ENCODE data around the gene PAQR7.

PAQR7 gene

GRCh38 chr1:25815208-25816111 lies 60.0 kb downstream of the PAQR7 start:
- TF ChIP-seq USF1 (IDR thresholded peaks at IDR 0.05) = no peak
- TF ChIP-seq TEAD4 (IDR thresholded peaks at IDR 0.05) = no peak
- TF ChIP-seq EP300 (IDR thresholded peaks at IDR 0.05; ENCODE audit: borderline replicate concordance) = no peak
- TF ChIP-seq CEBPB (IDR thresholded peaks at IDR 0.05) = no peak
- no peak for TF ChIP-seq YY1 (IDR thresholded peaks at IDR 0.05; ENCODE audit: low read depth)
- no peak for TF ChIP-seq FOXM1 (IDR thresholded peaks at IDR 0.05; ENCODE audit: borderline replicate concordance, low read depth)
- no peak for TF ChIP-seq RAD21 (IDR thresholded peaks at IDR 0.05; ENCODE audit: low read depth)
- no peak for TF ChIP-seq REST (IDR thresholded peaks at IDR 0.05; ENCODE audit: low read depth)
- TF ChIP-seq EGR1 (IDR thresholded peaks at IDR 0.05) = no peak
- no peak for TF ChIP-seq TCF12 (IDR thresholded peaks at IDR 0.05; ENCODE audit: low read depth)
- no peak for TF ChIP-seq NFIC (IDR thresholded peaks at IDR 0.05)
- TF ChIP-seq CREB1 (IDR thresholded peaks at IDR 0.05; ENCODE audit: low read depth) = no peak
- TF ChIP-seq ZBTB7A (IDR thresholded peaks at IDR 0.05; ENCODE audit: low read depth) = no peak
- no peak for TF ChIP-seq MAX (IDR thresholded peaks at IDR 0.05)
- no peak for TF ChIP-seq TAF1 (IDR thresholded peaks at IDR 0.05; ENCODE audit: low read depth)

GRCh38 chr1:25814549-25815087 lies 60.9 kb downstream of the PAQR7 start:
- TF ChIP-seq EGR1 (IDR thresholded peaks at IDR 0.05) (no peak), NFIC (IDR thresholded peaks at IDR 0.05) (no peak), TEAD4 (IDR thresholded peaks at IDR 0.05) (no peak), USF1 (IDR thresholded peaks at IDR 0.05) (no peak), CEBPB (IDR thresholded peaks at IDR 0.05) (no peak), CREB1 (IDR thresholded peaks at IDR 0.05; ENCODE audit: low read depth) (no peak), YY1 (IDR thresholded peaks at IDR 0.05; ENCODE audit: low read depth) (no peak), MAX (IDR thresholded peaks at IDR 0.05) (no peak), REST (IDR thresholded peaks at IDR 0.05; ENCODE audit: low read depth) (no peak), FOXM1 (IDR thresholded peaks at IDR 0.05; ENCODE audit: borderline replicate concordance, low read depth) (no peak), TCF12 (IDR thresholded peaks at IDR 0.05; ENCODE audit: low read depth) (no peak), TAF1 (IDR thresholded peaks at IDR 0.05; ENCODE audit: low read depth) (no peak), ZBTB7A (IDR thresholded peaks at IDR 0.05; ENCODE audit: low read depth) (no peak)

GRCh38 chr1:25813734-25814471 lies 61.6 kb downstream of the PAQR7 start:
- TF ChIP-seq NFIC (IDR thresholded peaks at IDR 0.05) (no peak), CREB1 (IDR thresholded peaks at IDR 0.05; ENCODE audit: low read depth) (no peak), TAF1 (IDR thresholded peaks at IDR 0.05; ENCODE audit: low read depth) (no peak)

- TF ChIP-seq YY1 (IDR thresholded peaks at IDR 0.05; ENCODE audit: low read depth) (no peak), EGR1 (IDR thresholded peaks at IDR 0.05) (no peak), MAX (IDR thresholded peaks at IDR 0.05) (no peak), TEAD4 (IDR thresholded peaks at IDR 0.05) (no peak), CEBPB (IDR thresholded peaks at IDR 0.05) (no peak), CREB1 (IDR thresholded peaks at IDR 0.05; ENCODE audit: low read depth) (no peak), TCF12 (IDR thresholded peaks at IDR 0.05; ENCODE audit: low read depth) (no peak), TAF1 (IDR thresholded peaks at IDR 0.05; ENCODE audit: low read depth) (no peak), RAD21 (IDR thresholded peaks at IDR 0.05; ENCODE audit: low read depth) (no peak), FOXM1 (IDR thresholded peaks at IDR 0.05; ENCODE audit: borderline replicate concordance, low read depth) (no peak), NFIC (IDR thresholded peaks at IDR 0.05) (no peak), USF1 (IDR thresholded peaks at IDR 0.05) (no peak)
Measured at GRCh38 chr1:25813071-25813733, 62.3 kb downstream of the PAQR7 start.
